KMS-11 (cell line): ENCODE measurements around the gene FTSJ3.

Experiments
- H2AFZ ChIP-seq: fragments of 200-600 bp; sonication (generic); 2 replicates; pipeline ENCODE4 v1.6.1; 2016; ENCODE audit warnings: antibody characterized with exemption, mixed run types, low read depth
- H3K27ac ChIP-seq: fragments of 200-600 bp; sonication (generic); 2 replicates; pipeline ENCODE4 v1.6.1; 2016; ENCODE audit warnings: mild to moderate bottlenecking, mixed run types
- H3K27me3 ChIP-seq: fragments of 200-600 bp; sonication (generic); 2 replicates; pipeline ENCODE4 v1.6.1; 2017; ENCODE audit warnings: mild to moderate bottlenecking, low read depth, mixed run types, moderate library complexity; ENCODE audit not compliant: insufficient read depth
- H3K36me3 ChIP-seq: fragments of 200-600 bp; sonication (generic); 2 replicates; pipeline ENCODE4 v1.6.1; 2017; ENCODE audit warnings: mild to moderate bottlenecking, mixed run types; ENCODE audit not compliant: insufficient read depth
- H3K4me1 ChIP-seq: fragments of 200-600 bp; sonication (generic); 2 replicates; pipeline ENCODE4 v1.6.1; 2016; ENCODE audit warnings: mild to moderate bottlenecking, low read depth, mixed run types; ENCODE audit not compliant: poor library complexity, severe bottlenecking
- H3K4me2 ChIP-seq: fragments of 200-600 bp; sonication (generic); 2 replicates; pipeline ENCODE4 v1.7.0; 2016; ENCODE audit warnings: mild to moderate bottlenecking, mixed run types
- H3K4me3 ChIP-seq: fragments of 200-600 bp; sonication (generic); IDR thresholded peaks from 2 replicates; pipeline ENCODE4 v1.6.1; 2017; ENCODE audit warnings: low read depth, low read length, mixed read lengths; ENCODE audit not compliant: insufficient read depth
- H3K79me2 ChIP-seq: fragments of 200-600 bp; sonication (generic); 2 replicates; pipeline ENCODE4 v1.6.1; 2016; ENCODE audit warnings: low read depth, mixed run types; ENCODE audit not compliant: insufficient read depth
- H3K9ac ChIP-seq: fragments of 200-600 bp; sonication (generic); 2 replicates; pipeline ENCODE4 v1.6.1; 2016; ENCODE audit warnings: mild to moderate bottlenecking, mixed run types
- H4K20me1 ChIP-seq: fragments of 200-600 bp; sonication (generic); 2 replicates; pipeline ENCODE4 v1.6.1; 2016; ENCODE audit warnings: mild to moderate bottlenecking, mixed run types; ENCODE audit not compliant: insufficient read depth
- CTCF ChIP-seq: fragments of 200-600 bp; sonication (generic); conservative IDR thresholded peaks from 2 replicates; pipeline ENCODE4 v1.6.1; 2017; ENCODE audit warnings: low read depth, mild to moderate bottlenecking, antibody characterized with exemption, low read length, moderate library complexity, mixed read lengths

Gene FTSJ3

GRCh38 chr17:63819131-63819530 is 8.3 kb downstream of the FTSJ3 start:
- no peak overlapping the region for H2AFZ ChIP-seq
- H3K4me2 ChIP-seq, result no peak overlapping the region
- H3K27me3 ChIP-seq, result no peaks in the 10 kb centered on the region
- no peak overlapping the region for H3K27ac ChIP-seq
- H3K9ac ChIP-seq, result no peak overlapping the region
- peaks cover 4% of the 10 kb centered on the region; the same call in 1 of the 2 replicates for H4K20me1 ChIP-seq
- H3K36me3 ChIP-seq, result peaks cover 25% of the 10 kb centered on the region; the same call in 1 of the 2 replicates
- peaks cover 5% of the 10 kb centered on the region; the same call in 1 of the 2 replicates for H3K79me2 ChIP-seq
- H3K4me1 ChIP-seq, result no peaks in the 10 kb centered on the region
- no peak for TF ChIP-seq CTCF
- no peak overlapping the region for H3K4me3 ChIP-seq

- H3K9ac ChIP-seq, result no peak overlapping the region
- H3K4me2 ChIP-seq, result no peak overlapping the region
- no peak for TF ChIP-seq CTCF
- no peak overlapping the region for H3K27ac ChIP-seq
- H3K79me2 ChIP-seq, result peaks cover 5% of the 10 kb centered on the region; the same call in 1 of the 2 replicates
- H4K20me1 ChIP-seq, result peaks cover 4% of the 10 kb centered on the region; the same call in 1 of the 2 replicates
- no peaks in the 10 kb centered on the region for H3K27me3 ChIP-seq
- peaks cover 22% of the 10 kb centered on the region; the same call in 1 of the 2 replicates for H3K36me3 ChIP-seq
- H2AFZ ChIP-seq, result no peak overlapping the region
- no peaks in the 10 kb centered on the region for H3K4me1 ChIP-seq
- no peak overlapping the region for H3K4me3 ChIP-seq
Observed at GRCh38 chr17:63817736-63818385, 9.6 kb downstream of the FTSJ3 start.

GRCh38 chr17:63816669-63817068 is 10.8 kb downstream of the FTSJ3 start:
- TF ChIP-seq CTCF, result no peak
- Histone ChIP-seq H3K4me3 (no peak overlapping the region), H3K27ac (no peak overlapping the region), H4K20me1 (peaks cover 4% of the 10 kb centered on the region; the same call in 1 of the 2 replicates), H3K27me3 (no peaks in the 10 kb centered on the region), H3K36me3 (peaks cover 28% of the 10 kb centered on the region; the same call in 1 of the 2 replicates), H3K4me1 (no peaks in the 10 kb centered on the region), H3K9ac (no peak overlapping the region), H3K4me2 (no peak overlapping the region), H3K79me2 (no peaks in the 10 kb centered on the region; the same call in 1 of the 2 replicates), H2AFZ (no peak overlapping the region)

GRCh38 chr17:63816123-63816522 is 11.3 kb downstream of the FTSJ3 start:
- Histone ChIP-seq H3K4me2 (no peak overlapping the region), H3K27ac (no peak overlapping the region), H3K4me1 (no peaks in the 10 kb centered on the region), H2AFZ (no peak overlapping the region), H3K4me3 (no peak overlapping the region), H4K20me1 (peaks cover 4% of the 10 kb centered on the region; the same call in 1 of the 2 replicates), H3K36me3 (peaks cover 29% of the 10 kb centered on the region; the same call in 1 of the 2 replicates), H3K9ac (no peak overlapping the region), H3K79me2 (no peaks in the 10 kb centered on the region; the same call in 1 of the 2 replicates), H3K27me3 (no peaks in the 10 kb centered on the region)
- TF ChIP-seq CTCF, result no peak
